ENCODE measurements around the gene FILIP1L.

DNA sequence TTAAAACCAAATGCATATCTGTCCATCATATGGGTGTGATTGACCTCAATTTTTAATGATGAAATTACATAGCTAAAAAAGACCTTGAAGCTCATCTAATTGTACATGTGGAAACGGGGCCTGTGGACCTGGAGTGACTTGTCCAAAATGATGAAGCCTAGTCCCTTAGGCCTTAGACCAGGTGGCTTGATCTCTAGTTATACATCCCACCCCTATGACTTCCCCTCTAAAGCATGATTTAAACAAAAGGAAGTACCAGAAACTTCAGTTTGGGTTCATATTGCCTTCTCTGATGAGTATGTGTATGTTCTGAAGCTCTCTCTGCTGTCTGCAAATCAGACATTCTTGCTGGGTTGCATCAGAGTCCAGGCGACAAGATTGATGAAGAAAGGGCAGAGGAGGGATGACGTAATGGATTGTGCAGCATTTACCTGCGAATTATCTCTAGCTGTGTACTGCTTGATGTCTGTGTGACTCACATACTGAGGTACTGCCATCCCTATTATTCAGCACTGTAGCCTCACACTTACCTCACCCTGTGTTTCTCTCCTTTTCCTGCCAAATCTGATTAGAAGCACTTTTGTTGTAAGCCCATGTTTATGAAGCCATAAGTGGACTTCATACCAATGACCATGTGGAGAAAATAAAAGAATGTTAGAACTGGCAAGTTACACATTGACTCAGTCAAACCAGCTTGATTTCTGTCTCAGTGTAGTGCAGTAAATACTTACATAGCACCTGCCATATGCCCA, 111.5 kb downstream of the FILIP1L start:
- TF ChIP-seq CTCF (IDR thresholded peaks at IDR 0.05 in 4 of 5, conservative IDR thresholded peaks at IDR 0.05 in 1 of 5) (no peak), POLR2A (IDR thresholded peaks at IDR 0.05) (no peak)
